Measurements from ENCODE around the gene PLCB1.

Gene PLCB1

GRCh38 chr20:8933381-8933807 is 801.3 kb downstream of the PLCB1 start:
- no peak for DNase-seq

- DNase-seq = no peak
These were observed 802.3 kb downstream of the PLCB1 start for GRCh38 chr20:8934362-8934761.

Data from SIG-M5 (cell line).